ENCODE data around the gene DOCK4.

DNA sequence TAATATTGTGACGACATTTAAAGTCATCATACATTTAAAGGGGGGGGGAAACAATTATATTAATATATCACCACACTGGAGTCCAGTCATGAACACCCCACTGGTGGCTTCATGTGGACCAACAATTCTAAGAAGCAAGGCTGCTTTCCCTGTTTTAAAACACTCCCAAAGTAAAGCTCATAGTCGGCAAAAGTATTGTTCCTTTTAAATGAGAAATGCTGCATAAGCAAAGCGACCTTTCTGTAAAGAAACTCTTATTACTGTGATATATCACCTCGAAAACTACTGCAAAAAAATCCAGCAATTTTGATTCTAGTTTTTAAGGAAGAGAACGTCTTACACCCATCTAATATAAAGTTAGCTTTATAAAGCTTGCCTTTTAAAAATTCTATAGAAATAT is 112.8 kb downstream of the DOCK4 start:
- TF ChIP-seq EZH2 (IDR thresholded peaks at IDR 0.05; ENCODE audit: insufficient read depth, poor library complexity, severe bottlenecking) (no peak), EZH2phosphoT487 (IDR thresholded peaks at IDR 0.05; ENCODE audit: insufficient read depth, low read depth) (no peak)
